ENCODE measurements around the gene CBX1.
A peak's percentile ranks its signal among the peaks of the same experiment; 100 is the strongest.
"Not testable (repeated sequence)": the region's sequence is repeated elsewhere in the genome, so short reads cannot be mapped to it uniquely, and the experiment has no call there.

The CBX1 gene

DNA sequence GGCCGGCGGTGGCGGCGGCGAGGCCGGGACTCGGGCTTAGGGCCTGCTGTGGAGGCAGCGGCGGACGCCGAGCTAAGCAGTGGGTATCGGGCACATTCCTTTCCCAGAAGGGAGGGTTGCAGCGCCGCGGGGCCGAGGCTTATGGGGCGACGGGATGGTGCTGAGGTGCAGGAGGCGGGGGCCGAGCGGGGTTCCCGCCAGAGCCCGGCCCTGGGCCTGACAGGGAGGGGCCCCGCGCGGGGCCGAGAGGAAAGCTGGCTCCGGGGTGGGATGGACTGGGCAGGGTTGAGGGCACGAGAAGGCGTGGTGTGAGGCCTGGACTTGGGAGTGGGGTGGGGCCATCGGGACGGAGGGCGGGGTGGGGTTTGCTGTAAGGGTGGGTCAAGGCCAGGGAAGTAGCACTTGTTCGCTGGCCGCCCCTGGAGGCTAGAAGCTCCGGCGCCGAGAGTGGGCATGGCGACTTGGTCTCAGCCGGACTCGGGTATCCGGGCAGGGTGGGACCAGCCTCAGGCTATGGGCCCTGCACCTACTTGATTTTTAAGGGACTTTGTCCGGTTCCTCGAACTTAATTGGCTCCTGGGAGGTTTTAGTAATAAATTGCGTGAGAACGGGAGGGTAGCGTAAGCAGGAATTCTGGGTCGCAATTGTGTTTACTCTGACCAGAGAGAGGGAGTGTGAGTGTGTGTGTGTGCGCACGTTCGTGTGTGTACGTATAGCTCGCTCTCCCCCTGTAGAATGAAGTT, 52.7 kb downstream of the CBX1 start:
- peak; percentile 69 for DNase-seq

GRCh38 chr17:48047741-48048383, 53.4 kb downstream of the CBX1 start, which contains the start of gene NFE2L1:
Gene NFE2L1 (plus strand): TSS chr17:48048359. CDS start chr17:48051119, 2,760 bp downstream.
- peak; percentile 100 for DNase-seq

DNA sequence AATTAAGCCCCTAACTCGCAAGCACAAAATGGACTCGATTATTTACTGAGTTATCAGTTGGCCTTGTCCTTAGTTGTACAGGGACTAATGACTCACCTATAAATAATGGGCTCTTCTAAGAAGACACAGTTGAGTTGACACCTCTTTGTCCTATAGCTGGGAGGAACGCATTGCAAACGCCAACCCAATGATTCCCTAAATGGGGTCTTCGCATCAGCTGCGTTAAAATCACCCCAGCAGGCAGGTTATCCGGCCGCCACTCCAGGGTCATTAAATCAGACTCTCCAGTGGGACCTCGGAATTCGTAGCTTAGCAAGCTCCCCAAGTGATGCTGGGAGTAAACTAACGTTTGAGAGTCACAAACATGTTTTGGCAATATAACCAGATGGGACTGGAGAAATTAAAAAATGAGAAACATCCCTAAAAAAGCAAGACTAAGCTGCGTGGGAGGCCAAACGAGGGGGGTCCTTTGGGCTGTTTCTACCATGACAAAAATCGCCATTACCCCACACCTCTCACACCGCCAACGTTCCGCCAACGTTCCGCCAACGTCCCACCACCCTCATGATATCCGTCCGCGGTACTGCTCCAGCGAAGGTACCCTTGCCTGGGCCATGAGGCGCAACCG, 54.1 kb downstream of the CBX1 start:
- DNase-seq, result no peak

GRCh38 chr17:48046296-48046695, 55.0 kb downstream of the CBX1 start:
- DNase-seq, result no peak

DNA sequence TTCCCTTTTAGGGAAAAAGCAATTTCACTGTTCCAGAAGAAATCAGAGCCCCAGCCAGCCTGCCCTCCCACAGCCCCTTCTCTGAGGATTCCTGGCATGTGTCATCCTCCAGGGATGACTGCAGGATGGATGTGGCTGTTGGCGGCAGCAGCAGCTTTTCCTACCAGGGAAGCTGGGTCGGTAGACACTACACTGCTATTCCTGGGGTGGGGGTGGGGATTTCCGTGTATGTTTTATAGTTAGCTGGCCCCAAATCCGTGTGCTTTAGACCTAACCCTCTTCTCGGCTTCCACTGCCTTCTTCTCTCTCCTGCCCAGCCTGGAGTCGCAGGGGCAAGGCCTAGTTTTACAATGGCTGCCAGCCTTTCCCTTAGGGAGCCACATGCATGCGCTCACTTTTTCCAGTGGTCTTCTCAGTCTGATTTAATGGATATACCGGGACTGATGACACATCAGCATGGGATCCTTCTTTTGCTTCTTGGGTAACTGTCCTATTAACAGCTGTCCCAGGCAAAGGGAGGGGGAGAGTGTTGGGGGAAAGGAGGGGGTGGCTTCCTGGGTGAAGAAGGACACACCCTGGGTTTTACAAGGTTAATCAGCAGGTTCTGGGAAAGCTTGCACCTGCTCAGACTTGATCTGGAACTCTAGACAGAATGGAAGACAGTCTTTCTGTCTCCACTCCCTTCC, 55.8 kb downstream of the CBX1 start:
- no peak for DNase-seq

- no peak for DNase-seq
Measured at GRCh38 chr17:48044851-48045250, 56.4 kb downstream of the CBX1 start.

DNA sequence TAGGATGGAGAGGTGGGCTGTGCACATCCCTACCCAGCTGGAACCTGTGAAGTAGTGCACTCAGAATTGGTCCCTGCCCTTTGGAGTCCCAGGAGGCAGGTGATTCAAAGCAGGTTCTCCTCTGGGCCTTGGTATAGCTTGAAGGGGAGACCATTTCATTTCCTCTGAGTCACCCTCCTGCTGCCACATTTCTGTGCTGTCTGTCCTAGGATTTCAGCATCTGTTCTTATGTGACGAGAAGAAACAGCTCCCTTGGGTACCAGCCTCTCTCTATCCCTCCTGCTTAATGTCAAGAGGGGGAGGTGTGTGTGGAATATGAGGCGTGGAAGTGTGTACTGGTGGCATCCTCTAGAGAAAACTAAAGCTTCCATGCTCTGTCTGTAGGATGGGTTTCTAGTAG, 58.1 kb downstream of the CBX1 start:
- DNase-seq, result no peak

DNA sequence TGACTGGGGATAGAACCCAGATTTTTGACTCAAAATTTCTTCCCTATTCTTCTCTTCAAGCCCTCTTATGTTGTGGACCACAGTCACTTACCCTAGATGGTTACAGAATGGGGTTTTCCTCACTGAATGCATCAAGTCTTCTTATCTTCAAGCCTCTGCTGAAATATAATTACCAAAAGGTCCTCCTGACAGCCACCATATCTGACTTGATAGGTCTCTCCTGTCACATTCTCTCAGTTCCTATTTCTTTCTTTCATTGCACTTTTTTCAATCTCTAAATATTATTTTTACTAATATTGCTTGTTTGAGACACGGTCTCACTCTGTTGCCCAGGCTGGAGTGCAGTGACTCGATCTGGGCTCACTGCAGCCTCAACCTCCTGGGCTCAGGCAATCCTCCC, 62.6 kb downstream of the CBX1 start:
- DNase-seq, result no peak

GRCh38 chr17:48037838-48038323, 63.4 kb downstream of the CBX1 start:
- DNase-seq, result no peak

DNA sequence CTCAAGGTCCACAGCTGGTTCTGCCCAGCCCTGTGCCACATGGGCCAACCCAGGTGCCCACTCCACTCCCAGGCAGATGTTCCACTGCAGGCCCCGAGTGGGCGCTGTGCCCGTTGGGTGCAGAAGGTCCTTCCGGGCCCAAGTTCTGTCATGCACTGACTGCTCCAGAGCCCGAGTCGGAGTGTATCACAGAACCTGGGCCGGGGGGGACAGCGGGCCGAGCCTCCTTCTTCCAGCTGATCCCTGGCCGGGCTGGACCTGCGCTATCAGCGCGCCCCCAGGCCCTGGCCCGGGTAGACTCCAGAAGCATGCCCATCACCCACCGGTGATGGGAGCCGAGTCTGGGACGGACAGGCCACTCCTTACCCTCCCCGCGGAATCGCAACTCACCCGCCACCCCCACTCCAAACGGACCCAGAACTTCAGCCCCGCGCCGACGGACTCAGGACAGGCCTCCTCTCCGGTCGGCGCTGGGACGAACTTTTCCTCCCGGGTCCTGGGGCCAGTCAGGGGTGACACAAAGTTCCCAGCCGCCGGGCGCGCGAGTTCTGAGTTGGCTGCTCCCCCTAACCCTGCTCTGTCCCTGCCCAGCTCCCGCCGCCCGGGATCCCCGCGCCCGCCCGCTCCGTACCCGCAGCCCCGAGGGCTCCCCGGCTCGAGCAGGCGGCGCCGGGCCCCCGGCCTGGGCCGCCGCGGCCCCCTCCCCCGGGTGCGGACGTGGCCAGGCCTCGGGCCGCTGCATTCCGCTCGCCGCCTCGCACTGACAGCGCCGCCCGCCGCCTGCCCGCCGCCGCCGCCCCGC, 64.0 kb downstream of the CBX1 start, which contains the start of gene COPZ2:
COPZ2 (minus strand) TSS at position 762 of the 802 bp plus-strand sequence; CDS start at position 742, 20 bp downstream.
- DNase-seq, result peak; percentile 29

- DNase-seq, result no peak
Measured at GRCh38 chr17:48036693-48037035, 64.6 kb downstream of the CBX1 start.

GRCh38 chr17:48034734-48035133, 66.5 kb downstream of the CBX1 start:
- not testable (repeated sequence) for DNase-seq

- no peak for DNase-seq
Measured at GRCh38 chr17:48031966-48032365, 69.3 kb downstream of the CBX1 start.

DNA sequence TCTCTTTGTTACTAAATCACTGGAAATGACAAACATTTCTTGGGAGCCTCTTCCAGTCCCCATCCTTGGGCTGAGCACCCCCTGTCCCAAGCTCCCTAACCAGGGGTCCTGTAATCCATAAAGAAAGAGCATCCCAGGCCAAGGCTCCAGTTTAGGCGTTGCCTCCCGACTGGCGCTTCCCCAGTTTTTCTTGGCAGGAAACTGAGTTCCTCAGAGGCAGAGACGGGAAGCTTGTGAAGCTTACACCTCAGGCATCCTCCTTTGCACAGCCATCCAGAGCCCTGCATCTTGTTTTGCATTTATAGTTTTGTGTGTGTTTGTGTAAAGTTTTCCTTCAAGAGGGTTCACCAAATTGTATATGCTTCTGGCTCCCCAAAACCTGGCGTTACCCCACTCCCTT, 70.7 kb downstream of the CBX1 start:
- no peak for DNase-seq

GRCh38 chr17:48028736-48029135, 72.5 kb downstream of the CBX1 start:
- DNase-seq, result no peak

GRCh38 chr17:48027322-48027981, 73.8 kb downstream of the CBX1 start:
- DNase-seq, result no peak

- DNase-seq, result peak; percentile 81
Measured at GRCh38 chr17:48026502-48027321, 74.6 kb downstream of the CBX1 start.

GRCh38 chr17:48025904-48026501, 75.3 kb downstream of the CBX1 start:
- no peak for DNase-seq

GRCh38 chr17:48025040-48025903, 76.0 kb downstream of the CBX1 start:
- DNase-seq, result peak; percentile 94

Data from MV-4-11 (cell line).